GM12878 (cell line): ENCODE data around the gene SMARCD1. TPM values are rescaled to one million over a fixed set of nuclear protein-coding genes. Genes with fewer than 3 reads are reported as not detected.
"Not testable (repeated sequence)": the region's sequence is repeated elsewhere in the genome, so short reads cannot be mapped to it uniquely, and the experiment has no call there.

Experiments used
- ATAC-seq: fragments of 200-7000 bp; cut with Tn5 transposase; 3 replicates; pipeline ENCODE4 v1.9.1; 2020; ENCODE audit warnings: mild to moderate bottlenecking, moderate library complexity
- BruUV-seq: library from RNA; stranded (reverse); fragments of 400-500 nt; replicated peaks from 2 replicates; lab custom pipeline; 2021; lab: Mats Ljungman, UMichigan
- CTCF ChIA-PET: fragments of 300-600 bp; sonication (Branson Sonifier 250); formaldehyde crosslinking; extraction: SDS; loops from one replicate; lab custom pipeline; 2021; ENCODE audit warnings: inconsistent platforms; lab: Yijun Ruan, JAX
- POLR2A ChIA-PET: fragments of 350-600 bp; formaldehyde crosslinking; extraction: SDS; loops from one replicate; lab custom pipeline; 2021; ENCODE audit warnings: inconsistent platforms; lab: Charles Lee
- RAD21 ChIA-PET: fragments of 300-600 bp; sonication (Branson Sonifier 250); formaldehyde crosslinking; loops from one replicate; lab custom pipeline; 2023; ENCODE audit warnings: antibody characterized with exemption; ENCODE audit not compliant: unreplicated experiment; lab: Charles Lee
- SMC1A ChIA-PET: fragments of 300-600 bp; sonication (Branson Sonifier 250); formaldehyde crosslinking; loops from one replicate; lab custom pipeline; 2023; ENCODE audit not compliant: unreplicated experiment, uncharacterized antibody; lab: Charles Lee
- DNase-seq: peaks from one replicate; pipeline ENCODE4 v3.0.0-alpha.2; 2011; ENCODE audit warnings: low read depth, low spot score
- FAIRE-seq: peaks from 3 replicates; lab custom pipeline; 2011; peaks lifted over from hg19 to GRCh38; lab: Jason Lieb, UNC
- H2AFZ ChIP-seq: 2 replicates; pipeline ENCODE4 v1.6.0; 2011; ENCODE audit warnings: low read depth, low read length, control low read depth; ENCODE audit not compliant: control insufficient read depth
- H3K27ac ChIP-seq: 2 replicates; pipeline ENCODE4 v1.5.1; 2011; ENCODE audit warnings: control low read depth; ENCODE audit not compliant: control insufficient read depth, insufficient read depth
- H3K27me3 ChIP-seq, 2 experiments: replicated peaks in 1 of 2; 2 replicates each; pipeline versions ENCODE4 v1.6.0 to v1.6.1; 2011; ENCODE audit warnings: low read length in 1 of 2; ENCODE audit not compliant: control insufficient read depth in 2 of 2, insufficient read depth in 2 of 2
- H3K36me3 ChIP-seq, 2 experiments: 2 replicates each; pipeline ENCODE4 v1.5.1; 2011; ENCODE audit warnings: low read length in 1 of 2; ENCODE audit not compliant: control insufficient read depth in 2 of 2, insufficient read depth in 2 of 2
- H3K4me1 ChIP-seq: 2 replicates; pipeline ENCODE4 v1.6.1; 2011; ENCODE audit warnings: mild to moderate bottlenecking, low read length, moderate library complexity, mixed read lengths; ENCODE audit not compliant: control insufficient read depth, insufficient read depth
- H3K4me2 ChIP-seq: 2 replicates; pipeline ENCODE4 v1.6.0; 2011; ENCODE audit warnings: control low read depth; ENCODE audit not compliant: control insufficient read depth, insufficient read depth
- H3K4me3 ChIP-seq: fragments of 200-600 bp; sonication (generic); 2 replicates; pipeline ENCODE4 v1.5.1; 2016
- H3K79me2 ChIP-seq: 2 replicates; pipeline ENCODE4 v1.6.0; 2011; ENCODE audit warnings: low read length; ENCODE audit not compliant: control insufficient read depth, insufficient read depth
- H3K9ac ChIP-seq: 2 replicates; pipeline ENCODE4 v1.8.0; 2011; ENCODE audit warnings: low read length, control low read depth, mixed read lengths; ENCODE audit not compliant: control insufficient read depth, insufficient read depth
- H3K9me3 ChIP-seq: replicated peaks from 3 replicates; pipeline ENCODE4 v1.5.1; 2011; ENCODE audit warnings: mild to moderate bottlenecking, low read length; ENCODE audit not compliant: control insufficient read depth, insufficient read depth
- H4K20me1 ChIP-seq: 2 replicates; pipeline ENCODE4 v1.6.0; 2011; ENCODE audit not compliant: control insufficient read depth, insufficient read depth
- FOXK2 ChIP-seq: fragments of 450-650 bp; IDR thresholded peaks from 2 replicates; pipeline ENCODE4 v1.6.1; 2017; ENCODE audit warnings: mild to moderate bottlenecking, moderate library complexity
- HDAC6 ChIP-seq: fragments of 200-600 bp; sonication (generic); IDR thresholded peaks from one replicate; pipeline ENCODE4 v1.8.0; 2017; ENCODE audit warnings: antibody characterized with exemption; ENCODE audit not compliant: unreplicated experiment
- KDM1A ChIP-seq: fragments of 200-600 bp; sonication (generic); IDR thresholded peaks from 2 replicates; pipeline ENCODE4 v1.6.1; 2016; ENCODE audit warnings: borderline replicate concordance
- PAX5 ChIP-seq: IDR thresholded peaks from 2 replicates; pipeline ENCODE4 v1.6.1; 2011; ENCODE audit warnings: low read depth, low read length, borderline replicate concordance
- RELA ChIP-seq: fragments of 450-650 bp; IDR thresholded peaks from 2 replicates; pipeline ENCODE4 v1.8.0; 2014; ENCODE audit warnings: borderline replicate concordance; ENCODE audit not compliant: partially characterized antibody
- SIN3A ChIP-seq: IDR thresholded peaks from 2 replicates; pipeline ENCODE4 v1.6.1; 2012; ENCODE audit warnings: low read depth, low read length, improper control_type of control experiment
- SMAD1 ChIP-seq: fragments of 450-650 bp; IDR thresholded peaks from 2 replicates; pipeline ENCODE4 v1.6.1; 2018; ENCODE audit warnings: mild to moderate bottlenecking, low read depth; ENCODE audit not compliant: partially characterized antibody
- ZNF217 ChIP-seq: fragments of 450-650 bp; IDR thresholded peaks from 2 replicates; pipeline ENCODE4 v1.6.1; 2017; ENCODE audit warnings: antibody characterized with exemption, mild to moderate bottlenecking
- WGBS: methylation state at CpG from one replicate; pipeline ENCODE4 v1.1.6; 2016; ENCODE audit warnings: low lambda C conversion rate; ENCODE audit not compliant: insufficient replicate concordance, insufficient coverage; ENCODE audit errors: missing lambda C conversion rate; 5-methylcytosine and 5-hydroxymethylcytosine counted together
- in situ Hi-C: fragments of 300-500 bp; cut with MboI; formaldehyde crosslinking; loops from 9 replicates; pipeline ENCODE4 v1.14.3; 2018; ENCODE audit warnings: mixed read lengths
- intact Hi-C: fragments of 100-400 bp; cut with micrococcal nuclease; formaldehyde crosslinking; loops from one replicate; pipeline ENCODE4 v1.14.2; 2022; ENCODE audit not compliant: unreplicated experiment
- polyA plus RNA-seq, 11 experiments: library from polyadenylated mRNA; depleted of rRNA in 4 of 11; unstranded in 6 of 11; stranded (reverse) in 5 of 11; fragments of >200 nt; fragmentation: Nextera tagmentation in 4 of 11; fragmentation: Illumina TruSeq in 1 of 11; extraction: Ambion mirVana in 4 of 11; extraction: Trizol in 1 of 11; gene quantifications; 1 replicate in 1 of 11; 2 replicates in 10 of 11; pipeline versions ENCODE4 v1.2.1 to v1.2.3, GENCODE V29; 2011 to 2016; ENCODE audit warnings: inconsistent platforms in 2 of 11, missing spikeins in 2 of 11, low read depth in 1 of 11
- total RNA-seq, 4 experiments: library from RNA; depleted of rRNA in 3 of 4; stranded (reverse); fragments of >200 nt in 3 of 4; fragmentation: Illumina TruSeq in 1 of 4; extraction: Trizol in 1 of 4; gene quantifications; 2 replicates each; pipeline versions ENCODE4 v1.2.1 to v1.2.3, GENCODE V29; 2013 to 2021
- TF ChIP-seq, protein P1 (sequence below): fragments of 150-350 bp; IDR thresholded peaks from 2 replicates; pipeline ENCODE4 v1.6.1; 2014; ENCODE audit warnings: mild to moderate bottlenecking, low read depth, low read length
- TF ChIP-seq, protein P2 (sequence below), 3 experiments: IDR thresholded peaks in 2 of 3; conservative IDR thresholded peaks in 1 of 3; 2 replicates each; pipeline ENCODE4 v1.5.1; 2011; ENCODE audit warnings: low read depth in 3 of 3, low read length in 3 of 3, mild to moderate bottlenecking in 3 of 3, control low read depth in 2 of 3, moderate library complexity in 2 of 3, inconsistent platforms in 1 of 3, mixed read lengths in 1 of 3; ENCODE audit not compliant: control insufficient read depth in 2 of 3, insufficient read depth in 1 of 3; ENCODE audit errors: extremely low read depth in 1 of 3

Gene SMARCD1
- total and polyA plus RNA-seq, 10 of the 15 experiments (the other 5 are each of a cell fraction or from before 2014, with no cell fraction given): 1.4 to 92.4 (median 58.9) TPM

DNA sequence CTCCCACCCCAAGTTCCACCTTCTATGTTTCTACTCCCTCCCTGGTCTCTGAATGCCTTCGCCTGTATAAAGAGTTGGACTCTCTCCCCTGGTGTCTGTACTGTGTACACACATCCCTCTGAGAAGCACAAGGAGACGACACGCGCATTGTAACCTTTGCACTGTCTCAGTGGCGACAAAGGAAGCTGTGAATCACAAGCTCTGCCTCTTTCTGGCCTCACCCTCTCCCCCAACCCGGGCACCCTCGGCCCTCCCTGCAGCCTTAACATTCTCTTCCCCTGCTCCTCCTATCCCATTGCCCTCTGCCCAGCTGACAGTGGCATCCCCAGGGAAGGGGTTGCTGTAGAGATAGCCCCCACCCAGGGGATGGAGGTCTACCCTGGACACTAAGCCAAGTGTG, 2.5 kb upstream of the SMARCD1 start (continued):
- TF ChIP-seq, protein P1, sequence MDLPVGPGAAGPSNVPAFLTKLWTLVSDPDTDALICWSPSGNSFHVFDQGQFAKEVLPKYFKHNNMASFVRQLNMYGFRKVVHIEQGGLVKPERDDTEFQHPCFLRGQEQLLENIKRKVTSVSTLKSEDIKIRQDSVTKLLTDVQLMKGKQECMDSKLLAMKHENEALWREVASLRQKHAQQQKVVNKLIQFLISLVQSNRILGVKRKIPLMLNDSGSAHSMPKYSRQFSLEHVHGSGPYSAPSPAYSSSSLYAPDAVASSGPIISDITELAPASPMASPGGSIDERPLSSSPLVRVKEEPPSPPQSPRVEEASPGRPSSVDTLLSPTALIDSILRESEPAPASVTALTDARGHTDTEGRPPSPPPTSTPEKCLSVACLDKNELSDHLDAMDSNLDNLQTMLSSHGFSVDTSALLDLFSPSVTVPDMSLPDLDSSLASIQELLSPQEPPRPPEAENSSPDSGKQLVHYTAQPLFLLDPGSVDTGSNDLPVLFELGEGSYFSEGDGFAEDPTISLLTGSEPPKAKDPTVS: no peak
- no peak for TF ChIP-seq FOXK2
- TF ChIP-seq SIN3A: no peak
- no peak for TF ChIP-seq SMAD1
- no peak for TF ChIP-seq PAX5

DNA sequence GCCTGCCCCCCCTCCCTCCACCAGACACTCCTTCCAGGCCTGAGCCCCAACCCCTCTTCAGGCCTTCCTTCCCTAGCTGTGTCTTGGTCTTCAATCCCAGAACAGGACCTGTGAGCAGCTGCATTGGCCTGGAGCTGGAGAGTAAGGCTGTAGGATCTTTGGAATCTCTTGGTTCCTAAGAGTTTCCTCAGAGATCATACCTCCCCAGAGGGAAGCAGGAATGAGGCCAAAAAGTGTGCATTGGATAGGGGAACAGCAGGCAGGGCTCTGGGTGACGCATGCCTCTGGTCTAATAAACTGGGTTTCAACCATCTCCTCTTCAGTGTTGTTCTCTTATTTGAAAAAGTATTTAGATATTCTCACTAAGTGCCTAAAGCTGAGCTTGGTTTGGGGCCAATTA, 1.8 kb upstream of the SMARCD1 start:
- Histone ChIP-seq H3K79me2 (peaks cover 9% of the 10 kb centered on the region), H3K9me3 (no peaks in the 10 kb centered on the region), H3K9ac (no peak overlapping the region), H2AFZ (peak overlapping the region; percentile 28; the same call in 1 of the 2 replicates), H3K27ac (no peak overlapping the region), H3K4me2 (no peak overlapping the region), H3K27me3 (no peaks in the 10 kb centered on the region; a peak in 1 of 4 replicates), H4K20me1 (0 out of 2 replicates have a peak, but pooled peaks cover 4% of the 10 kb centered on the region), H3K36me3 (peaks cover 0 to 14% of the 10 kb centered on the region in 2 experiments; a peak in 2 of 4 replicates), H3K4me3 (no peak overlapping the region), H3K4me1 (no peaks in the 10 kb centered on the region)
- SMC1A ChIA-PET: interaction anchor here (0.6 to 1.0 kb wide), 2 partner anchors 12 to 13 kb away, joined by 3 read pairs; no protein-coding TSS in a partner anchor
- WGBS: 100% methylated on average over 1 of the region's 1 CpG
- intact Hi-C loops: no loop called here
- POLR2A ChIA-PET: interaction anchor here (0.7 to 2.0 kb wide), 4 partner anchors 13 to 95 kb away, joined by 3 to 7 read pairs (median 3); partner anchors contain the start of gene CERS5
- CTCF ChIA-PET: interaction anchor here (0.5 to 4.6 kb wide), 8 partner anchors 15 to 848 kb away, joined by 3 to 19 read pairs (median 13); partner anchors contain the start of genes CERS5 and COX14
- FAIRE-seq (no peak), ATAC-seq (no peak), DNase-seq (no peak)
- BruUV-seq: no TSS peak
- TF ChIP-seq HDAC6 (no peak), RELA (no peak), ZNF217 (no peak), KDM1A (no peak)
- TF ChIP-seq, protein P2, sequence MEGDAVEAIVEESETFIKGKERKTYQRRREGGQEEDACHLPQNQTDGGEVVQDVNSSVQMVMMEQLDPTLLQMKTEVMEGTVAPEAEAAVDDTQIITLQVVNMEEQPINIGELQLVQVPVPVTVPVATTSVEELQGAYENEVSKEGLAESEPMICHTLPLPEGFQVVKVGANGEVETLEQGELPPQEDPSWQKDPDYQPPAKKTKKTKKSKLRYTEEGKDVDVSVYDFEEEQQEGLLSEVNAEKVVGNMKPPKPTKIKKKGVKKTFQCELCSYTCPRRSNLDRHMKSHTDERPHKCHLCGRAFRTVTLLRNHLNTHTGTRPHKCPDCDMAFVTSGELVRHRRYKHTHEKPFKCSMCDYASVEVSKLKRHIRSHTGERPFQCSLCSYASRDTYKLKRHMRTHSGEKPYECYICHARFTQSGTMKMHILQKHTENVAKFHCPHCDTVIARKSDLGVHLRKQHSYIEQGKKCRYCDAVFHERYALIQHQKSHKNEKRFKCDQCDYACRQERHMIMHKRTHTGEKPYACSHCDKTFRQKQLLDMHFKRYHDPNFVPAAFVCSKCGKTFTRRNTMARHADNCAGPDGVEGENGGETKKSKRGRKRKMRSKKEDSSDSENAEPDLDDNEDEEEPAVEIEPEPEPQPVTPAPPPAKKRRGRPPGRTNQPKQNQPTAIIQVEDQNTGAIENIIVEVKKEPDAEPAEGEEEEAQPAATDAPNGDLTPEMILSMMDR (IDR thresholded peaks at IDR 0.05 in 2 of 3, conservative IDR thresholded peaks at IDR 0.05 in 1 of 3; ENCODE audit: control insufficient read depth in 2 of 3, extremely low read depth in 1 of 3, insufficient read depth in 1 of 3, low read depth in 3 of 3, low read length in 3 of 3): no peak
- in situ Hi-C loops: loop anchor here (5.0 kb wide), 1 partner anchor 229 kb away; no protein-coding TSS in a partner anchor
- RAD21 ChIA-PET: interaction anchor here (0.6 to 3.5 kb wide), 2 partner anchors 13 to 28 kb away, joined by 3 to 66 read pairs; partner anchors contain the start of gene COX14

DNA sequence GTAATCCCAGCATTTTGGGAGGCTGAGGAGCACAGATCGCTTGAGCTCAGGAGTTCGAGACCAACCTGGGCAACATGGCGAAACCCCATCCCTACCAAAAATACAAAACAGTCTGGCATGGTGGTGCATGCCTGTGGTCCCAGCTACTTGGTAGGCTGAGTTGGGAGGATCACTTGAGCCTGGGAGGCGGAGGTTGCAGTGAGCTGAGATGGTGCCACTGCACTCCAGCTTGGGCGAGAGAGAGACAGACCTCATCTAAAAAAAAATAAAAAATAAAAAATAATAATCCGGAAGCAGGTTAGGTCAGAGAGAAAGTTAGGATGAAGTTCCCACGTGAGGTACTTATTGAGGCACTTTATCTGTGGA, 750 bp upstream of the SMARCD1 start:
- CTCF ChIA-PET: interaction anchor here (0.5 to 9.0 kb wide), 30 partner anchors 8 to 840 kb away, joined by 3 to 250 read pairs (median 4); partner anchors contain the start of genes CERS5, COX14, GPD1 and RACGAP1

More for the DNA sequence above, 750 bp upstream of the SMARCD1 start:
- FAIRE-seq, H3K9me3 ChIP-seq, H3K79me2 ChIP-seq, DNase-seq, H4K20me1 ChIP-seq, H3K4me1 ChIP-seq, H3K27me3 ChIP-seq, ATAC-seq, BruUV-seq: not testable (repeated sequence)
- ChIA-PET POLR2A (interaction anchor here (1.0 to 2.3 kb wide), 6 partner anchors 20 to 199 kb away, joined by 3 to 39 read pairs (median 4); partner anchors contain the start of genes CERS5, COX14, GPD1 and LIMA1), RAD21 (interaction anchor here (0.9 to 3.5 kb wide), 13 partner anchors 9 to 231 kb away, joined by 3 to 66 read pairs (median 5); partner anchors contain the start of genes CERS5, COX14, LIMA1 and RACGAP1), SMC1A (interaction anchor here (0.6 to 2.8 kb wide), 16 partner anchors 14 to 926 kb away, joined by 3 to 32 read pairs (median 3); partner anchors contain the start of gene COX14)
- H3K36me3 ChIP-seq: peaks cover 0 to 14% of the 10 kb centered on the region in 2 experiments; a peak in 2 of 4 replicates
- intact Hi-C loops: loop anchor here (2.0 kb wide), 1 partner anchor 82 kb away; the partner anchor contains the start of gene CERS5
- H2AFZ ChIP-seq: peak overlapping the region; percentile 98
- in situ Hi-C loops: loop anchor here (5.0 kb wide), 1 partner anchor 228 kb away; no protein-coding TSS in a partner anchor
- peak overlapping the region; percentile 85 for H3K27ac ChIP-seq
- H3K4me2 ChIP-seq: peak overlapping the region; percentile 77
- 34% methylated on average over 7 of the region's 7 CpGs for WGBS
- peak overlapping the region; percentile 93 for H3K9ac ChIP-seq
- H3K4me3 ChIP-seq: peak overlapping the region; percentile 76
